PC-9 (cell line): ENCODE data around the gene NUP54. TPM values are rescaled to one million over a fixed set of nuclear protein-coding genes. Genes with fewer than 3 reads are reported as not detected.

Experiments used
- BruUV-seq: library from RNA; stranded (reverse); fragments of 400-500 nt; replicated peaks from 2 replicates; lab custom pipeline; 2021; lab: Mats Ljungman, UMichigan
- CTCF ChIA-PET: fragments of 300-600 bp; sonication (Branson Sonifier 250); formaldehyde crosslinking; loops from one replicate; lab custom pipeline; 2022; ENCODE audit warnings: antibody characterized with exemption; lab: Charles Lee
- POLR2A ChIA-PET: fragments of 300-600 bp; sonication (Branson Sonifier 250); formaldehyde crosslinking; loops from one replicate; lab custom pipeline; 2022; ENCODE audit warnings: antibody characterized with exemption; ENCODE audit not compliant: unreplicated experiment; lab: Charles Lee
- DNase-seq, 2 experiments: peaks; one replicate each; pipeline versions ENCODE4 v3.0.0 to v3.0.0-alpha.2; 2015 to 2022; ENCODE audit warnings: mixed read lengths in 1 of 2
- H2AFZ ChIP-seq: fragments of 200-600 bp; sonication (generic); 2 replicates; pipeline ENCODE4 v1.8.1; 2017; ENCODE audit warnings: antibody characterized with exemption
- H3F3A ChIP-seq: fragments of 200-600 bp; sonication (generic); 2 replicates; pipeline ENCODE4 v1.8.1; 2017; ENCODE audit warnings: antibody characterized with exemption, mild to moderate bottlenecking, low read depth; ENCODE audit not compliant: insufficient read depth
- H3K27ac ChIP-seq: fragments of 200-600 bp; sonication (generic); 2 replicates; pipeline ENCODE4 v1.6.1; 2016; ENCODE audit warnings: mixed run types
- H3K27me3 ChIP-seq: fragments of 200-600 bp; sonication (generic); 2 replicates; pipeline ENCODE4 v1.6.1; 2016; ENCODE audit warnings: low read depth, mixed run types; ENCODE audit not compliant: insufficient read depth
- H3K36me3 ChIP-seq: fragments of 200-600 bp; sonication (generic); 2 replicates; pipeline ENCODE4 v1.6.1; 2016; ENCODE audit warnings: low read depth, mixed run types
- H3K4me1 ChIP-seq: fragments of 200-600 bp; sonication (generic); replicated peaks from 2 replicates; pipeline ENCODE4 v1.6.1; 2016; ENCODE audit warnings: mixed run types; ENCODE audit not compliant: insufficient read depth
- H3K4me2 ChIP-seq: fragments of 200-600 bp; sonication (generic); 2 replicates; pipeline ENCODE4 v1.6.1; 2017; ENCODE audit warnings: mixed run types
- H3K4me3 ChIP-seq: fragments of 200-600 bp; sonication (generic); 2 replicates; pipeline ENCODE4 v1.6.1; 2016; ENCODE audit warnings: mixed run types
- H3K79me2 ChIP-seq: fragments of 200-600 bp; sonication (generic); 2 replicates; pipeline ENCODE4 v1.6.1; 2017; ENCODE audit warnings: low read depth, mixed run types
- H3K9me2 ChIP-seq: fragments of 200-600 bp; sonication (generic); 2 replicates; pipeline ENCODE4 v1.8.1; 2017; ENCODE audit warnings: mild to moderate bottlenecking; ENCODE audit not compliant: insufficient read depth
- H3K9me3 ChIP-seq: fragments of 200-600 bp; sonication (generic); 2 replicates; pipeline ENCODE4 v1.8.1; 2016; ENCODE audit warnings: low read depth; ENCODE audit not compliant: insufficient read depth
- H4K20me1 ChIP-seq: fragments of 200-600 bp; sonication (generic); 2 replicates; pipeline ENCODE4 v1.8.1; 2017; ENCODE audit not compliant: insufficient read depth
- EZH2 ChIP-seq: fragments of 200-600 bp; sonication (generic); IDR thresholded peaks from 2 replicates; pipeline ENCODE4 v1.8.0; 2017; ENCODE audit warnings: antibody characterized with exemption, low read depth
- intact Hi-C: fragments of 100-400 bp; cut with micrococcal nuclease; formaldehyde crosslinking; loops from one replicate; pipeline ENCODE4 v1.10.0; 2022; ENCODE audit not compliant: unreplicated experiment
- total RNA-seq: library from RNA; stranded (reverse); gene quantifications from 2 replicates; pipeline ENCODE4 v1.2.3, GENCODE V29; 2021
- TF ChIP-seq, protein P1 (sequence below): fragments of 200-600 bp; sonication (generic); conservative IDR thresholded peaks from 2 replicates; pipeline ENCODE4 v1.6.1; 2017; ENCODE audit warnings: mixed run types, antibody characterized with exemption, mild to moderate bottlenecking, moderate library complexity

Gene NUP54
- total RNA-seq, 1 experiment from 2014 or later = 30.9 TPM

DNA sequence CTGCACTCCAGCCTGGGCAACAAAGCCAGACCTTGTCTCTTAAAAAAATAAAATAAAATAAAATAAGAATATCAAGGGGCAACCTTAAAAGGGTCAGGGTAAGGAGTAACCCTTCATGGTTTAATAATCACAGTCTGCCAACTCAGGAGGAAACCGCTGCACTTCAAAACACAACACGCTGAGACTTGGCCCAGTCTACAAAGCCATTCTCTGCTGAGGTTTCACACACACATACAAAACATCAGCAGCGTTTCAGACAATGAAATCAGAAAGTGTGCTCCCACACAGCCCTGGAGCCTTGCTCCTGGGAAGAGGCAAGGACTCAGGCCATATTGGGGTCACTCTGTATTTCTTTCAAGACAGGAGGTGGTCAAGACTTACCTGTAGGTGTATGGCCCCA is 47.1 kb upstream of the NUP54 start:
- ChIA-PET CTCF (no interaction called here), POLR2A (no interaction called here)
- Histone ChIP-seq H4K20me1 (no peaks in the 10 kb centered on the region), H3K79me2 (peaks cover 30% of the 10 kb centered on the region), H3K9me3 (no peaks in the 10 kb centered on the region), H3K4me3 (no peak overlapping the region), H3K27ac (peak overlapping the region; percentile 99), H3K36me3 (peaks cover 18% of the 10 kb centered on the region), H3K4me2 (peak overlapping the region; percentile 70), H3F3A (peaks cover 22% of the 10 kb centered on the region), H3K27me3 (no peaks in the 10 kb centered on the region), H3K9me2 (no peaks in the 10 kb centered on the region), H3K4me1 (peaks cover 35% of the 10 kb centered on the region), H2AFZ (no peak overlapping the region)
- intact Hi-C loops = no loop called here
- DNase-seq = no peak
- BruUV-seq = no TSS peak
- TF ChIP-seq EZH2 = no peak
- TF ChIP-seq, protein P1, sequence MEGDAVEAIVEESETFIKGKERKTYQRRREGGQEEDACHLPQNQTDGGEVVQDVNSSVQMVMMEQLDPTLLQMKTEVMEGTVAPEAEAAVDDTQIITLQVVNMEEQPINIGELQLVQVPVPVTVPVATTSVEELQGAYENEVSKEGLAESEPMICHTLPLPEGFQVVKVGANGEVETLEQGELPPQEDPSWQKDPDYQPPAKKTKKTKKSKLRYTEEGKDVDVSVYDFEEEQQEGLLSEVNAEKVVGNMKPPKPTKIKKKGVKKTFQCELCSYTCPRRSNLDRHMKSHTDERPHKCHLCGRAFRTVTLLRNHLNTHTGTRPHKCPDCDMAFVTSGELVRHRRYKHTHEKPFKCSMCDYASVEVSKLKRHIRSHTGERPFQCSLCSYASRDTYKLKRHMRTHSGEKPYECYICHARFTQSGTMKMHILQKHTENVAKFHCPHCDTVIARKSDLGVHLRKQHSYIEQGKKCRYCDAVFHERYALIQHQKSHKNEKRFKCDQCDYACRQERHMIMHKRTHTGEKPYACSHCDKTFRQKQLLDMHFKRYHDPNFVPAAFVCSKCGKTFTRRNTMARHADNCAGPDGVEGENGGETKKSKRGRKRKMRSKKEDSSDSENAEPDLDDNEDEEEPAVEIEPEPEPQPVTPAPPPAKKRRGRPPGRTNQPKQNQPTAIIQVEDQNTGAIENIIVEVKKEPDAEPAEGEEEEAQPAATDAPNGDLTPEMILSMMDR = no peak

DNA sequence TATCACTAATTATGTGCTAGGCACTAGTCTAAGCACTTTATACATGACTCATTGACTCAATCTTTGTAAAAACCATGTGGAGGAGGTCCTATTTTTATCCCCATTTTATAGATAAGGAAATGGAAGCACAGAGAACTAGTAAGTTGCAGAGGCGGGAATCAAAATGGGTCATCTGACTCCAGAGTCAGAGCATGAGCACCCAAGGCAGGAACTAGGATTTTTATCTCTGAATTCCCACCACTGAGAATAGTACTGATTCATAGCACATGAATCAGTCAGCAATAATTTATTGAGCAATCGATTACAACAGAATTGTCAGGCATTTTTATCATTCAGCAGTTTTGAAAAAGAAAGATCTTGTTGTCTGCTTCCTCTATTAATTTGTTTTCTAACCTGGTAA is 46.1 kb upstream of the NUP54 start:
- H3K9me3 ChIP-seq = no peaks in the 10 kb centered on the region
- H3K36me3 ChIP-seq = peaks cover 18% of the 10 kb centered on the region
- BruUV-seq = no TSS peak
- ChIA-PET CTCF (no interaction called here), POLR2A (no interaction called here)
- H3K27me3 ChIP-seq = no peaks in the 10 kb centered on the region
- no peak for TF ChIP-seq EZH2
- TF ChIP-seq, protein P1 = no peak
- H3K79me2 ChIP-seq = peaks cover 20% of the 10 kb centered on the region
- peak overlapping the region; percentile 70 for H3K4me2 ChIP-seq
- H3K4me1 ChIP-seq = peaks cover 35% of the 10 kb centered on the region
- H3K9me2 ChIP-seq = no peaks in the 10 kb centered on the region
- intact Hi-C loops = no loop called here
- peaks cover 22% of the 10 kb centered on the region for H3F3A ChIP-seq
- peak overlapping the region; percentile 42; the same call in 1 of the 2 replicates for H2AFZ ChIP-seq
- peak overlapping the region; percentile 99 for H3K27ac ChIP-seq
- DNase-seq = peak in 1 of 2 experiments; percentile 89
- H4K20me1 ChIP-seq = no peaks in the 10 kb centered on the region
- H3K4me3 ChIP-seq = no peak overlapping the region; the same call in 1 of the 2 replicates

DNA sequence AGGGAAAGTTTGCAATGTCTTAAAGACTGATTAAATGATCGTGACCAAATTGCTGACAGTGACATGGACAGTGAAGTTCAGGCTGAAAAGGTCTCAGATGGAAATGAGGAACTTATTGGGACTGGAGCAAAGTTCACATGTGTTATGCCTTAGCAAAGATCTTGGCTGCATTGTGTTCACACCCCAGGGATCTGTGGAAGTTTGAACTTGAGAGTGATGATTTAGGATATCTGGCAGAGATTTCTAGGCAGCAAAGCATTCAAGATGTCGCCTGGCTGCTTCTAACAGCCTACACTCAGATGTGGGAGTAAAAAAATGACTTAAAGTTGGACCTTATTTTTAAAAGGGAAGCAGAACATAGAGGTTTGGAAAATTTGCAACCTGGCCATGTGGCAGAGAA is 44.0 kb upstream of the NUP54 start:
- no peak overlapping the region for H3K27ac ChIP-seq
- H3K4me2 ChIP-seq = no peak overlapping the region
- no peaks in the 10 kb centered on the region for H3K9me2 ChIP-seq
- intact Hi-C loops = no loop called here
- H3K4me3 ChIP-seq = no peak overlapping the region
- H3F3A ChIP-seq = peaks cover 22% of the 10 kb centered on the region
- H2AFZ ChIP-seq = no peak overlapping the region
- peaks cover 27% of the 10 kb centered on the region for H3K4me1 ChIP-seq
- H3K79me2 ChIP-seq = peaks cover 12% of the 10 kb centered on the region
- ChIA-PET CTCF (no interaction called here), POLR2A (no interaction called here)
- DNase-seq = no peak
- no peaks in the 10 kb centered on the region for H3K9me3 ChIP-seq
- H3K36me3 ChIP-seq = peaks cover 18% of the 10 kb centered on the region
- H4K20me1 ChIP-seq = no peaks in the 10 kb centered on the region
- TF ChIP-seq, protein P1 = no peak
- TF ChIP-seq EZH2 = no peak
- H3K27me3 ChIP-seq = no peaks in the 10 kb centered on the region
- BruUV-seq = no TSS peak
